Measurements from ENCODE around the gene CHST15. TPM values are rescaled to one million over a fixed set of nuclear protein-coding genes. Genes with fewer than 3 reads are reported as not detected.
A peak's percentile ranks its signal among the peaks of the same experiment; 100 is the strongest.

The CHST15 gene
- total and polyA plus RNA-seq, 2 of the 13 experiments (the other 11 are each of a cell fraction or from before 2014, with no cell fraction given): 1.4 to 94.7 TPM

GRCh38 chr10:124048371-124049290 lies 44.8 kb downstream of the CHST15 start (continued):
- TF ChIP-seq TP53 (CRISPR knock-in tag; conservative IDR thresholded peaks at IDR 0.05) (no peak), ERF (CRISPR knock-in tag; IDR thresholded peaks at IDR 0.05) (peak; percentile 68), CENPBD1 (CRISPR knock-in tag; IDR thresholded peaks at IDR 0.05; ENCODE audit: borderline replicate concordance, low read depth) (no peak), ATF4 (CRISPR knock-in tag; IDR thresholded peaks at IDR 0.05) (peak in 1 of 2 experiments; percentile 38; a peak in 1 of 4 replicates), ZNF878 (CRISPR knock-in tag; IDR thresholded peaks at IDR 0.05) (peak; percentile 51; the same call in 1 of the 2 replicates), ELF3 (CRISPR knock-in tag; IDR thresholded peaks at IDR 0.05) (no peak), TBP (CRISPR knock-in tag; IDR thresholded peaks at IDR 0.05) (no peak), HNRNPH1 (optimal IDR thresholded peaks at IDR 0.05; ENCODE audit: low read depth, low read length) (no peak), SIN3A (IDR thresholded peaks at IDR 0.05; ENCODE audit: borderline replicate concordance, low read depth, low read length) (peak; percentile 59; the same call in 1 of the 2 replicates), SRY (CRISPR knock-in tag; IDR thresholded peaks at IDR 0.05) (no peak), TCF12 (IDR thresholded peaks at IDR 0.05) (no peak), TCF12 (CRISPR knock-in tag; IDR thresholded peaks at IDR 0.05) (peak; percentile 89), CERS6 (CRISPR knock-in tag; IDR thresholded peaks at IDR 0.05) (no peak), ZSCAN31 (CRISPR knock-in tag; IDR thresholded peaks at IDR 0.05; ENCODE audit: low read depth) (no peak), THAP9 (CRISPR knock-in tag; IDR thresholded peaks at IDR 0.05; ENCODE audit: borderline replicate concordance) (peak; percentile 29; the same call in 1 of the 2 replicates), ATF7 (IDR thresholded peaks at IDR 0.05) (no peak), ATF7 (CRISPR knock-in tag; IDR thresholded peaks at IDR 0.05) (no peak), STAT5B (CRISPR knock-in tag; IDR thresholded peaks at IDR 0.05) (no peak), HHEX (CRISPR knock-in tag; IDR thresholded peaks at IDR 0.05) (no peak; the same call in 1 of the 2 replicates), ZNF160 (CRISPR knock-in tag; IDR thresholded peaks at IDR 0.05) (no peak), ZNF362 (CRISPR knock-in tag; IDR thresholded peaks at IDR 0.05; ENCODE audit: borderline replicate concordance) (no peak; the same call in 1 of the 2 replicates), FOXJ3 (CRISPR knock-in tag; IDR thresholded peaks at IDR 0.05; ENCODE audit: borderline replicate concordance) (peak; percentile 76; the same call in 1 of the 2 replicates)

Measured in HepG2 (cell line).